DLD1 (cell line): ENCODE measurements around the gene ALKAL2.

Source experiments
- in situ Hi-C: cut with HindIII; loops from 2 replicates; pipeline ENCODE4 v1.10.0; 2017; ENCODE audit warnings: low sequenced_read_pairs

The ALKAL2 gene

GRCh38 chr2:252001-252602 is 35.8 kb downstream of the ALKAL2 start:
- in situ Hi-C loops = no loop called here

GRCh38 chr2:249538-250042 is 38.3 kb downstream of the ALKAL2 start:
- in situ Hi-C loops = no loop called here

DNA sequence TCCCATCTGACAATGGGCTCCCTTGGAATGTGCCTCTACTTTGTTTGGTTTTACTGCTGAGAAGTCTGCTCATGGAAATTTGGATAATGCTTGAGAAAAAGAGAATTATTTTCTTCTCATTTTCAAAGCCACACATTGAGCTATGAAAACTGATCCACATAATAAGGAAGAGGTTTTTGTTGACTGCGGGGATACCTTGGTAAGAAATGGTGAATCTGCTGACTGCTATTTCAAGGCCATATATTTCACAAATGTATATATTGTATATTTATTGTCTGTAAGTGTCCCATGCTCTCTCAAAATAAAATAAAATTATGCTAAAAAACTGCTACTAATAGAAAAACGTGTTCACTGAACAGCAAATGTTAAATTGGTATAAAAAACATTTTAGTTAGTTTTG is 39.2 kb downstream of the ALKAL2 start:
- in situ Hi-C loops = no loop called here

DNA sequence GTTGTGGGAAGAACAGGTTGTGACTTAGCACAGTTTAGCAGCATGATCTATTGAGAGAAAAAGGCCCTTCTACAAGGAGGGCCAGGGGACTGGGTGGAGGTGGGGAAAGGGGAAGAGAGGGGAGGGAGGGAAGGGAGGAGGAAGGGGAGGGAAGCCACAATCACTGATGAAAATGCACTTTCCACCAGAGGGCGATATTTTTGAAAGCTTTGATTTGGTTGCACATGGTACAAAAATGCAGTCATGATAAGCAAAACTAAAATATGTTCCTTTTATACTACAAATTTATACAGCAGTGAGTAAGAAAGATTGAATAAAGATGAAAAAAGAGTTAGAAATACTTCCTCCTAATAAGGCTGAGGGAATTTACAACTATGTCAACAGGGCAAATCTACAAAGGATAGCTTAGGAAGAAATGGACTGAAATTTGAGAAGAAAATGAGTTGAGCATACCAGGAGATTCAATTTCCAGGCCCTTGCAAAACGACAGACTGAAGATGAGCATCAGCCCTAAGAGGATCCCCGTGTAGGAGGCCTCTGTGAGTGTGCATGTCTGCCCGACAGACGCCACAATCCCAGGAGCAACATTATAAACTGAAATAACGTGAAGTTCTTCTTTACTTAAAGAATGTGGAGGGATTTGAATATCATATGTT is 41.3 kb downstream of the ALKAL2 start:
- in situ Hi-C loops = no loop called here

GRCh38 chr2:244547-244946 is 43.3 kb downstream of the ALKAL2 start:
- in situ Hi-C loops = no loop called here

DNA sequence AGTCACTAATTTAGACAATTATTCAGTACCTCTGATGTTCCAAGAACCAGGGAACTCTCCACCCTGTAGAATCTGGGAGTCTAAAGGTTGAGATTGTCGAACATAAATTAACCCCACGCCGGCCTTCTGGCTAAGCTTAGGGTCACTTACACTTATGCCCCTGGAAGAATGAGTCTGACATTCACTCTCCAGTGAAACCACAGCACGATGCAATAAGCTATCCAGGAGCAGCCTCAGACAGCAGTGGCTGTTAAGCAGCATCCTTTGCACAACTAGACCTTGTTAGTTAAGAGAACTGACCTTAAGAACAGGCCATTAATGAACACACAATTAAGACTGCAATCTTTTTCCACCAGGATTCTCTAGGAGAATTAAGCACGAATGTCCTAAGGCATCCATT is 49.0 kb downstream of the ALKAL2 start:
- in situ Hi-C loops = no loop called here

GRCh38 chr2:238431-238830 is 49.5 kb downstream of the ALKAL2 start:
- in situ Hi-C loops = no loop called here

GRCh38 chr2:237878-238277 is 50.0 kb downstream of the ALKAL2 start:
- in situ Hi-C loops = no loop called here

GRCh38 chr2:236993-237539 is 50.8 kb downstream of the ALKAL2 start:
- in situ Hi-C loops = no loop called here

GRCh38 chr2:234421-234820 is 53.5 kb downstream of the ALKAL2 start:
- in situ Hi-C loops = no loop called here

- in situ Hi-C loops = no loop called here
Measured at GRCh38 chr2:233030-233429, 54.9 kb downstream of the ALKAL2 start.

DNA sequence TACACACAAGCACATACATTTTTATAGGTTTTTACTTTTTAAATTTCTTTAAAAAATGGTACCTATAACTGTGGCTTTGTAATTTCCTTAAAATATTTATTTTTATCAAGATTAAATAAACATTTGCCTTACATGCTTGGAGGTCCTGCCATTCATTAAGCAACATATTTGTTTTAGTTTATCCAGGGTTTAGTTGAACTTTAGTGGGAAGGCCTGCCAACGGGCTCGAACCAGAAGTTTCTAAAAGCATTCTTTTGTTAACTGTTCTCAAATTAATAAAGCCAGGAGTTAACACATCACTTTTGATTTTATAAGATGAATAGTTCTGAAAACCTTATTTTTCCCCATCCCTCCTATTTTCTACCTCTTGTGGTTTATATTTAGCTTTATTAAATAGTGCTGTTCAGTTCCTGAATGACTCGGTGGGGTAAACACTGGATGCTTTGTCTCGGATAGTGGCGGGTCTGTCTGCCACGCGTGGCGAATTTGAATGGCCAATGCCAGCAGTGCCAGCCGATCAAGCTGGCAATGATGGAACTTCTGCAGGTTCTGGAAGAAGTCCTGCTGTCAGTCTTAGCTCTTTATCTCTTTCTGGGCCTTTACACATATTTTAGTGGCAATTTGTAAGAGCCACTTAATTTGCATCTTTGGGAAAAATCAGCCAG is 56.2 kb downstream of the ALKAL2 start:
- in situ Hi-C loops = no loop called here
